ENCODE measurements around the gene WRAP73.

WRAP73 gene

DNA sequence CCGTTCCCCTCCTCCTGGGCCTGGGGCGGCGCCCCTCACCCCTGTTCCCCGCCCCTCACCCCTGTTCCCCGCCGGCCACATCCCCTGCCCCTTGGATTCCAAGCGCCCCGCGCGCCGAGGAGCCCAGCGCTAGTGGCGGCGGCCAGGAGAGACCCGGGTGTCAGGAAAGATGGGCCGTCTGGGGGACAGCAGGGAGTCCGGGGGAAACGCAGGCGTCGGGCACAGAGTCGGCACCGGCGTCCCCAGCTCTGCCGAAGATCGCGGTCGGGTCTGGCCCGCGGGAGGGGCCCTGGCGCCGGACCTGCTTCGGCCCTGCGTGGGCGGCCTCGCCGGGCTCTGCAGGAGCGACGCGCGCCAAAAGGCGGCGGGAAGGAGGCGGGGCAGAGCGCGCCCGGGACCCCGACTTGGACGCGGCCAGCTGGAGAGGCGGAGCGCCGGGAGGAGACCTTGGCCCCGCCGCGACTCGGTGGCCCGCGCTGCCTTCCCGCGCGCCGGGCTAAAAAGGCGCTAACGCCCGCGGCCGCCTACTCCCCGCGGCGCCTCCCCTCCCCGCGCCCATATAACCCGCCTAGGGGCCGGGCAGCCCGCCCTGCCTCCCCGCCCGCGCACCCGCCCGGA is 2.1 kb upstream of the WRAP73 start, which contains the start of gene TP73:
TSS of gene TP73 (plus strand) at position 587 of the 618 bp plus-strand sequence. CDS start 29,850 bp downstream, outside the sequence.
- Histone ChIP-seq H3K4me3 (ENCODE audit: low read depth in 1 of 2, low read length in 1 of 2) (peak within 1 kb of the TSS; percentile 40 to 89), H3K27me3 (peaks cover 71% of the 10 kb centered on the region)

DNA sequence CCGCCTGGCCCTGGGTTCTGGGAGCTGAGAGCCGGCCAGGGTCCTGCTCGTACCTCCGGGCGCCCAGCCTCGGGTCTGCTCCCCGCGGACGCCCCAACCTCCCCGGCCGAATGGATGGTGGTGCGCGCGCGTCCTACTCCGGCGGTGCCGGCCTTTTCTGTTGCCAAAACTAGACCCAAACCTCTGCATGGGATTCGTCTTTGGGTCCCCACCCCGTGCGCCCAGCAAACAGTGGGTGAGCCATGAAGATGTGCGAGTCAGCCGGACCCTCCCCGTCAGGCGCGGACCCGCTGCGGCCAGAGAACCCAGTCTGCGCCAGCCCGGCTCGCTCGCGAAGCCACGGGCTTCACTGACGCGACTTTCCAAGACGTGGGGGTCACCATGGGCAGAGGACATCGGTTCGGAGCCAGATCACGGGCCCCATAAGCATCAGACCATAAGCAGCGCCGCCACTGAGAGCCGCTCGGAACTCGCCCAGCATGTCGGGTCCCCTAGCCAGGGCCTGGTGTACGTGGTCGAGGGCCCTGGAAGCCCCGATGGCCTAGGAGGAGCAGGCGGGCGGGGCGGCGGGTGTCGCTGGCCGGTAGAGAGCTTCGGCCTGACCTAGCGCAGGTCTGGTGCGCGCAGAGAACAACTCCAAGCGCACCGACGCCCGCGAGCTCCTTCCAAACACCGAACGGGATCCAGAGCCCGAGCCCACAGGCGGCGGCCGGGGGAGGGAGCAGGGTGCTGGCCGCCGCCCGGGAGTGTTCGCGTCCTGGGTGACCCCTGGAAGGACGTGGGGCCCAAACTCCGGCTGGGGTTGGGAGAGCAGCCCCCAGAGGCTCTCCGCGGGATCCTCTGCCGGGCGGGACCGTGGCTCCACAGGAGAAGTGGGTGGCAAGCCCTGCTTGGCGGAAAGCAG is 1.4 kb upstream of the WRAP73 start:
- TF ChIP-seq, protein P1, sequence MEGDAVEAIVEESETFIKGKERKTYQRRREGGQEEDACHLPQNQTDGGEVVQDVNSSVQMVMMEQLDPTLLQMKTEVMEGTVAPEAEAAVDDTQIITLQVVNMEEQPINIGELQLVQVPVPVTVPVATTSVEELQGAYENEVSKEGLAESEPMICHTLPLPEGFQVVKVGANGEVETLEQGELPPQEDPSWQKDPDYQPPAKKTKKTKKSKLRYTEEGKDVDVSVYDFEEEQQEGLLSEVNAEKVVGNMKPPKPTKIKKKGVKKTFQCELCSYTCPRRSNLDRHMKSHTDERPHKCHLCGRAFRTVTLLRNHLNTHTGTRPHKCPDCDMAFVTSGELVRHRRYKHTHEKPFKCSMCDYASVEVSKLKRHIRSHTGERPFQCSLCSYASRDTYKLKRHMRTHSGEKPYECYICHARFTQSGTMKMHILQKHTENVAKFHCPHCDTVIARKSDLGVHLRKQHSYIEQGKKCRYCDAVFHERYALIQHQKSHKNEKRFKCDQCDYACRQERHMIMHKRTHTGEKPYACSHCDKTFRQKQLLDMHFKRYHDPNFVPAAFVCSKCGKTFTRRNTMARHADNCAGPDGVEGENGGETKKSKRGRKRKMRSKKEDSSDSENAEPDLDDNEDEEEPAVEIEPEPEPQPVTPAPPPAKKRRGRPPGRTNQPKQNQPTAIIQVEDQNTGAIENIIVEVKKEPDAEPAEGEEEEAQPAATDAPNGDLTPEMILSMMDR (IDR thresholded peaks at IDR 0.05), result no peak
- H3K27me3 ChIP-seq, result peaks cover 63% of the 10 kb centered on the region

More for the DNA sequence above, 2.1 kb upstream of the WRAP73 start, which contains the start of gene TP73:
- Histone ChIP-seq H3K27ac (no peak within 1 kb of the TSS), H3K9me3 (no peaks in the 10 kb centered on the region), H3K36me3 (no peaks in the 10 kb centered on the region), H3K4me1 (ENCODE audit: control insufficient read depth in 1 of 2, insufficient read depth in 1 of 2, low read depth in 1 of 2, low read length in 1 of 2) (peaks cover 58 to 62% of the 10 kb centered on the region in 2 experiments)
- TF ChIP-seq, protein P1 (IDR thresholded peaks at IDR 0.05), result no peak

DNA sequence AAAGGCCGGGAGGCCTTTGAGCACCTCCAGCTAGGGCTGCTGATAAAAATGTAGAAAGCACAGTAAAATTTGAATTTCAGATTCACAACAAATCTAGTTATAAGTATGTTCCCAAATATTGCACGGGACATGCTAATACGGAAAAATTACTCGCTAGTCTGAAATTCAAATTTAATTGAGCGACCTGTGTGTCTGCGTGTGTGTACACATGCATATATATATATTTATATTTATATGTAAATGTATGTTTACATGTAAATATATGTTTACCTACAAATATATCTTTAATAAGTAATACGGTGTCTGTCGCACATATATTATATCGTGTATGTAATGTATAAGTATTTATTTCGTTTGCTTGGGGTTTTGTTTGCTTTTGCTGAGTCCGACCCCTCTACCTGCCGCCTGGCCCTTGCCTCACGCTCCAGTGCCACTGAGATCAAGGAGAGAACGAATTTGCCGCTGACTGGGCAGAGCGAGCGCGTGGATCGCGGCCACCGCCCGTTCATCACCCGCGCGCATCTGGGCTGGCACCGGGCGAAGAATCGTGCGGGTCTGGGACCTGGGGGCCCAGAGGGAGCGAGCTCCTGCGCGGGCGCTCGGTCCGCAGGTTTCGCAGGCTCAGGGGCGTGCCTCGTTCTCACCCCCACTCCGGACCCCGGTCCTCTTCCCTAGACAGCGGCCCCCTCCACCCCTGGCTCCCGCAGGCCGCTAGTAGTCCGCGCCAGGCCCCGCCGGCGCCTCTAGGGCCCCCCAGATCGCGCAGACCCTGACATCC is 534 bp upstream of the WRAP73 start:
- Histone ChIP-seq H3K36me3 (peaks cover 16% of the 10 kb centered on the region), H3K4me3 (ENCODE audit: low read depth in 1 of 2, low read length in 1 of 2) (peak overlapping the region; percentile 89), H3K4me1 (ENCODE audit: control insufficient read depth in 1 of 2, insufficient read depth in 1 of 2, low read depth in 1 of 2, low read length in 1 of 2) (peaks cover 70 to 77% of the 10 kb centered on the region in 2 experiments), H3K27ac (peak overlapping the region; percentile 66), H3K27me3 (peaks cover 55% of the 10 kb centered on the region), H3K9me3 (no peaks in the 10 kb centered on the region)
- TF ChIP-seq, protein P1 (IDR thresholded peaks at IDR 0.05), result no peak

More for the DNA sequence above, 1.4 kb upstream of the WRAP73 start:
- peaks cover 8% of the 10 kb centered on the region for H3K36me3 ChIP-seq
- no peaks in the 10 kb centered on the region for H3K9me3 ChIP-seq
- H3K4me1 ChIP-seq (ENCODE audit: control insufficient read depth in 1 of 2, insufficient read depth in 1 of 2, low read depth in 1 of 2, low read length in 1 of 2), result peaks cover 65 to 70% of the 10 kb centered on the region in 2 experiments
- no peak overlapping the region for H3K27ac ChIP-seq
- peak overlapping the region; percentile 10 to 89 for H3K4me3 ChIP-seq (ENCODE audit: low read depth in 1 of 2, low read length in 1 of 2)

DNA sequence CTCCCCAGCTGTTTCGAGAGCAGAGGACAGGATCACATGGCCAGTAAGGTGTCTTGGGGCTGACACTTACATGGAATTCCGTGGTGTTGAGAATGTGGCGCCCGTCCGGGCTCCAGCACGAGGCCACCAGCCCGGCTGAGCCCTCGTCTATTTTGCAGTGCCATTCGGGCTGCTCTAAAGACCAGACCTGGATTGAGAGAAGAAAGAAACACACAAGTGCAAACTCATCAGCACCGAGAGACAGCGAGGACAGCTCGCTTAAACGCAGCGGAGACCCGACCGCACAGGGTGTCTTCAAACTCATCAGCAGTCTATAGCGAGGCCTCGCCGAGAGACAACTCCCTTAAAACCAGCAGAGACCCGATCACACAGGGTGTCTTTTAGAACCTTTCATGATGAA is 3.3 kb downstream of the WRAP73 start:
- peak overlapping the region; percentile 78 for H3K27ac ChIP-seq

More for the DNA sequence above, 3.3 kb downstream of the WRAP73 start:
- peaks cover 16% of the 10 kb centered on the region for H3K27me3 ChIP-seq
- peaks cover 56 to 60% of the 10 kb centered on the region in 2 experiments for H3K4me1 ChIP-seq (ENCODE audit: control insufficient read depth in 1 of 2, insufficient read depth in 1 of 2, low read depth in 1 of 2, low read length in 1 of 2)
- no peak overlapping the region for H3K4me3 ChIP-seq (ENCODE audit: low read depth in 1 of 2, low read length in 1 of 2)
- TF ChIP-seq, protein P1 (IDR thresholded peaks at IDR 0.05), result no peak
- peaks cover 46% of the 10 kb centered on the region for H3K36me3 ChIP-seq
- no peaks in the 10 kb centered on the region for H3K9me3 ChIP-seq

Data from neutrophil (primary cell).